ENCODE measurements around the gene AKR1B1.

Gene AKR1B1

GRCh38 chr7:134427896-134428295 lies 31.0 kb downstream of the AKR1B1 start:
- no peak overlapping the region for H3K27ac ChIP-seq (ENCODE audit: low read depth, low read length)
- peaks cover 14 to 16% of the 10 kb centered on the region in 2 donors for H3K4me1 ChIP-seq (ENCODE audit: control insufficient read depth in 1 of 2, insufficient read depth in 2 of 2, low read length in 2 of 2)
- no peak overlapping the region for H3K9ac ChIP-seq (ENCODE audit: low read depth in 1 of 2, low read length in 2 of 2)
- no peaks in the 10 kb centered on the region for H3K36me3 ChIP-seq (ENCODE audit: control insufficient read depth in 1 of 2, insufficient read depth in 2 of 2, low read length in 2 of 2)
- H3K9me3 ChIP-seq (ENCODE audit: control insufficient read depth in 1 of 2, low read length in 2 of 2): peaks cover 0 to 4% of the 10 kb centered on the region in 2 donors
- no peak overlapping the region for H3K4me3 ChIP-seq (ENCODE audit: low read depth in 1 of 2, low read length in 2 of 2)
- H3K27me3 ChIP-seq (ENCODE audit: control insufficient read depth in 1 of 2, insufficient read depth in 2 of 2, low read length in 2 of 2): no peaks in the 10 kb centered on the region

GRCh38 chr7:134425777-134426176 lies 33.1 kb downstream of the AKR1B1 start:
- Histone ChIP-seq H3K36me3 (ENCODE audit: control insufficient read depth in 1 of 2, insufficient read depth in 2 of 2, low read length in 2 of 2) (no peaks in the 10 kb centered on the region), H3K9ac (ENCODE audit: low read depth in 1 of 2, low read length in 2 of 2) (no peak overlapping the region), H3K27ac (ENCODE audit: low read depth, low read length) (no peak overlapping the region), H3K9me3 (ENCODE audit: control insufficient read depth in 1 of 2, low read length in 2 of 2) (peaks cover 0 to 4% of the 10 kb centered on the region in 2 donors), H3K4me1 (ENCODE audit: control insufficient read depth in 1 of 2, insufficient read depth in 2 of 2, low read length in 2 of 2) (peaks cover 14 to 15% of the 10 kb centered on the region in 2 donors), H3K4me3 (ENCODE audit: low read depth in 1 of 2, low read length in 2 of 2) (no peak overlapping the region), H3K27me3 (ENCODE audit: control insufficient read depth in 1 of 2, insufficient read depth in 2 of 2, low read length in 2 of 2) (no peaks in the 10 kb centered on the region)

- H3K4me1 ChIP-seq (ENCODE audit: control insufficient read depth in 1 of 2, insufficient read depth in 2 of 2, low read length in 2 of 2): peaks cover 12 to 20% of the 10 kb centered on the region in 2 donors
- H3K4me3 ChIP-seq (ENCODE audit: low read depth in 1 of 2, low read length in 2 of 2): no peak overlapping the region
- H3K9me3 ChIP-seq (ENCODE audit: control insufficient read depth in 1 of 2, low read length in 2 of 2): peaks cover 0 to 4% of the 10 kb centered on the region in 2 donors
- H3K36me3 ChIP-seq (ENCODE audit: control insufficient read depth in 1 of 2, insufficient read depth in 2 of 2, low read length in 2 of 2): no peaks in the 10 kb centered on the region
- H3K9ac ChIP-seq (ENCODE audit: low read depth in 1 of 2, low read length in 2 of 2): no peak overlapping the region
- H3K27ac ChIP-seq (ENCODE audit: low read depth, low read length): no peak overlapping the region
- H3K27me3 ChIP-seq (ENCODE audit: control insufficient read depth in 1 of 2, insufficient read depth in 2 of 2, low read length in 2 of 2): no peaks in the 10 kb centered on the region
These were observed 36.3 kb downstream of the AKR1B1 start for GRCh38 chr7:134422638-134423037.

- Histone ChIP-seq H3K9me3 (ENCODE audit: control insufficient read depth in 1 of 2, low read length in 2 of 2) (no peaks in the 10 kb centered on the region), H3K36me3 (ENCODE audit: control insufficient read depth in 1 of 2, insufficient read depth in 2 of 2, low read length in 2 of 2) (no peaks in the 10 kb centered on the region), H3K9ac (ENCODE audit: low read depth in 1 of 2, low read length in 2 of 2) (no peak overlapping the region), H3K27ac (ENCODE audit: low read depth, low read length) (no peak overlapping the region), H3K4me3 (ENCODE audit: low read depth in 1 of 2, low read length in 2 of 2) (no peak overlapping the region), H3K4me1 (ENCODE audit: control insufficient read depth in 1 of 2, insufficient read depth in 2 of 2, low read length in 2 of 2) (peaks cover 12 to 20% of the 10 kb centered on the region in 2 donors), H3K27me3 (ENCODE audit: control insufficient read depth in 1 of 2, insufficient read depth in 2 of 2, low read length in 2 of 2) (no peaks in the 10 kb centered on the region)
These were observed 36.9 kb downstream of the AKR1B1 start for GRCh38 chr7:134422008-134422407.

- H3K4me3 ChIP-seq (ENCODE audit: low read depth in 1 of 2, low read length in 2 of 2): no peak overlapping the region
- H3K36me3 ChIP-seq (ENCODE audit: control insufficient read depth in 1 of 2, insufficient read depth in 2 of 2, low read length in 2 of 2): no peaks in the 10 kb centered on the region
- no peak overlapping the region for H3K9ac ChIP-seq (ENCODE audit: low read depth in 1 of 2, low read length in 2 of 2)
These were observed 38.3 kb downstream of the AKR1B1 start for GRCh38 chr7:134420424-134421125.

GRCh38 chr7:134419875-134420274 lies 39.0 kb downstream of the AKR1B1 start:
- no peak overlapping the region for H3K9ac ChIP-seq (ENCODE audit: low read depth in 1 of 2, low read length in 2 of 2)

More at GRCh38 chr7:134420424-134421125, 38.3 kb downstream of the AKR1B1 start:
- Histone ChIP-seq H3K4me1 (ENCODE audit: control insufficient read depth in 1 of 2, insufficient read depth in 2 of 2, low read length in 2 of 2) (peaks cover 12 to 20% of the 10 kb centered on the region in 2 donors), H3K9me3 (ENCODE audit: control insufficient read depth in 1 of 2, low read length in 2 of 2) (no peaks in the 10 kb centered on the region), H3K27ac (ENCODE audit: low read depth, low read length) (no peak overlapping the region), H3K27me3 (ENCODE audit: control insufficient read depth in 1 of 2, insufficient read depth in 2 of 2, low read length in 2 of 2) (no peaks in the 10 kb centered on the region)

GRCh38 chr7:134419085-134419484 lies 39.8 kb downstream of the AKR1B1 start:
- H3K4me1 ChIP-seq (ENCODE audit: control insufficient read depth in 1 of 2, insufficient read depth in 2 of 2, low read length in 2 of 2): peaks cover 12 to 20% of the 10 kb centered on the region in 2 donors
- no peaks in the 10 kb centered on the region for H3K9me3 ChIP-seq (ENCODE audit: control insufficient read depth in 1 of 2, low read length in 2 of 2)
- no peak overlapping the region for H3K27ac ChIP-seq (ENCODE audit: low read depth, low read length)
- no peaks in the 10 kb centered on the region for H3K27me3 ChIP-seq (ENCODE audit: control insufficient read depth in 1 of 2, insufficient read depth in 2 of 2, low read length in 2 of 2)
- H3K9ac ChIP-seq (ENCODE audit: low read depth in 1 of 2, low read length in 2 of 2): no peak overlapping the region
- no peak overlapping the region for H3K4me3 ChIP-seq (ENCODE audit: low read depth in 1 of 2, low read length in 2 of 2)
- H3K36me3 ChIP-seq (ENCODE audit: control insufficient read depth in 1 of 2, insufficient read depth in 2 of 2, low read length in 2 of 2): no peaks in the 10 kb centered on the region

More at GRCh38 chr7:134419875-134420274, 39.0 kb downstream of the AKR1B1 start:
- H3K4me3 ChIP-seq (ENCODE audit: low read depth in 1 of 2, low read length in 2 of 2): no peak overlapping the region
- no peaks in the 10 kb centered on the region for H3K9me3 ChIP-seq (ENCODE audit: control insufficient read depth in 1 of 2, low read length in 2 of 2)
- no peak overlapping the region for H3K27ac ChIP-seq (ENCODE audit: low read depth, low read length)
- H3K4me1 ChIP-seq (ENCODE audit: control insufficient read depth in 1 of 2, insufficient read depth in 2 of 2, low read length in 2 of 2): peaks cover 12 to 20% of the 10 kb centered on the region in 2 donors
- H3K36me3 ChIP-seq (ENCODE audit: control insufficient read depth in 1 of 2, insufficient read depth in 2 of 2, low read length in 2 of 2): no peaks in the 10 kb centered on the region
- H3K27me3 ChIP-seq (ENCODE audit: control insufficient read depth in 1 of 2, insufficient read depth in 2 of 2, low read length in 2 of 2): no peaks in the 10 kb centered on the region

GRCh38 chr7:134415700-134416099 lies 43.2 kb downstream of the AKR1B1 start:
- no peak overlapping the region for H3K4me3 ChIP-seq (ENCODE audit: low read depth in 1 of 2, low read length in 2 of 2)
- no peaks in the 10 kb centered on the region for H3K36me3 ChIP-seq (ENCODE audit: control insufficient read depth in 1 of 2, insufficient read depth in 2 of 2, low read length in 2 of 2)
- H3K9ac ChIP-seq (ENCODE audit: low read depth in 1 of 2, low read length in 2 of 2): no peak overlapping the region
- peaks cover 0 to 6% of the 10 kb centered on the region in 2 donors for H3K4me1 ChIP-seq (ENCODE audit: control insufficient read depth in 1 of 2, insufficient read depth in 2 of 2, low read length in 2 of 2)
- no peaks in the 10 kb centered on the region for H3K27me3 ChIP-seq (ENCODE audit: control insufficient read depth in 1 of 2, insufficient read depth in 2 of 2, low read length in 2 of 2)
- no peak overlapping the region for H3K27ac ChIP-seq (ENCODE audit: low read depth, low read length)
- no peaks in the 10 kb centered on the region for H3K9me3 ChIP-seq (ENCODE audit: control insufficient read depth in 1 of 2, low read length in 2 of 2)

- H3K27me3 ChIP-seq (ENCODE audit: control insufficient read depth in 1 of 2, insufficient read depth in 2 of 2, low read length in 2 of 2): no peaks in the 10 kb centered on the region
- H3K9ac ChIP-seq (ENCODE audit: low read depth in 1 of 2, low read length in 2 of 2): no peak overlapping the region
- no peak overlapping the region for H3K27ac ChIP-seq (ENCODE audit: low read depth, low read length)
- H3K4me1 ChIP-seq (ENCODE audit: control insufficient read depth in 1 of 2, insufficient read depth in 2 of 2, low read length in 2 of 2): peaks cover 0 to 2% of the 10 kb centered on the region in 2 donors
- H3K9me3 ChIP-seq (ENCODE audit: control insufficient read depth in 1 of 2, low read length in 2 of 2): no peaks in the 10 kb centered on the region
- H3K36me3 ChIP-seq (ENCODE audit: control insufficient read depth in 1 of 2, insufficient read depth in 2 of 2, low read length in 2 of 2): no peaks in the 10 kb centered on the region
- H3K4me3 ChIP-seq (ENCODE audit: low read depth in 1 of 2, low read length in 2 of 2): no peak overlapping the region
These were observed 44.8 kb downstream of the AKR1B1 start for GRCh38 chr7:134414109-134414508.

- Histone ChIP-seq H3K9me3 (ENCODE audit: control insufficient read depth in 1 of 2, low read length in 2 of 2) (no peaks in the 10 kb centered on the region), H3K4me1 (ENCODE audit: control insufficient read depth in 1 of 2, insufficient read depth in 2 of 2, low read length in 2 of 2) (no peaks in the 10 kb centered on the region), H3K36me3 (ENCODE audit: control insufficient read depth in 1 of 2, insufficient read depth in 2 of 2, low read length in 2 of 2) (no peaks in the 10 kb centered on the region), H3K4me3 (ENCODE audit: low read depth in 1 of 2, low read length in 2 of 2) (no peak overlapping the region), H3K27ac (ENCODE audit: low read depth, low read length) (no peak overlapping the region), H3K27me3 (ENCODE audit: control insufficient read depth in 1 of 2, insufficient read depth in 2 of 2, low read length in 2 of 2) (no peaks in the 10 kb centered on the region), H3K9ac (ENCODE audit: low read depth in 1 of 2, low read length in 2 of 2) (no peak overlapping the region)
These were observed 51.6 kb downstream of the AKR1B1 start for GRCh38 chr7:134407311-134407710.
